Measurements from ENCODE around the gene TOR2A. TPM values are rescaled to one million over a fixed set of nuclear protein-coding genes. Genes with fewer than 3 reads are reported as not detected.

TOR2A gene
- total RNA-seq, 1 donor from 2014 or later: 17.3 TPM

DNA sequence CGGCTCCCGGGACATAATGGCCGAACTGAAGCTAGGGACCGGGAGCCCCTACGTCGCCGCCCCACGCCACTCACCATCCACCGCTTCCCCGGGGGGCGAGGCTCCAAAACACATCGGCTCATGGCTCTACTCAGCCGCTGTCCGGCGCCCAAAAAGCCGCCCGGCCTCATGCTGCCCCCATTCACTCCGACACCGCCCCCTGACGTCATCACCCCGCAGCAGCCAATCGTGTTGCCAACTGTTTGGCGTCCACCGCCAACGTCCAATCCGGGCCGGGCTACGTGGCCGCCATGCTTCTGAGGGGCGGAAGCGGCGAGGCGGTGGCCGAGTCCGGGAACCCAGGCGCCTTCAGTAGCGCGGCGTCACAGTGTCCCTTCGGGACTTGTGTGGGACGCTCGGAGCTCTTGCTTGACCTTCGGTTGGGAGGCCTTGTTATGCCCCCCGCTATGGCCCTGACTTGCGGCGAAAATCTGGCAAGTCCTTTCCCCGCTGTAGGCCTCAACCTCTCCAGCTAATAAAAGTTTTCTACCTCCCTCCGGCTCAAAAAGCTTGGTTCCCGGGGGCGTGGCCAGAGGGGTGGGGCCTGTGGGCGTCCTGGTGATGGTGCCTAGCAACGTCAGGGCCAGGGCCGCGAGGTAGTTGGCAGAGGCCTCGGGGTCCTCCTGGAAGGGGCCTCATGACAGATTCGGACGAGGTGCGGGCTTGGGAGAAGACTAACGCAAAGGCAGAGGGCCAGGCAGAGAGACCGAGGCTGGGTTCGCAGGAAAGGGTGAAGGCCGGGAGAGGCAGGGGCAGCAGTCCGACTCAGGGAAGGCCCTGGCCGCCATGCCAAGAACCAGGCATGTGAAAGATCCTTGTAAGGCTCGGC, 19.4 kb downstream of the TOR2A start, which contains the start of the genes PTRH1 and TTC16:
Gene PTRH1 (minus strand): TSS at position 194 of the 868 bp plus-strand sequence. CDS start 24 bp downstream, at position 170.
Gene TTC16 (plus strand): TSS at position 610 of the 868 bp plus-strand sequence. CDS start 67 bp downstream, at position 677.
- H3K4me3 Mint-ChIP-seq: peak within 1 kb of the TSS; percentile 91
- H3K4me1 Mint-ChIP-seq: peaks cover 16% of the 10 kb centered on the region
- peak within 1 kb of the TSS; percentile 92 for H3K27ac Mint-ChIP-seq

DNA sequence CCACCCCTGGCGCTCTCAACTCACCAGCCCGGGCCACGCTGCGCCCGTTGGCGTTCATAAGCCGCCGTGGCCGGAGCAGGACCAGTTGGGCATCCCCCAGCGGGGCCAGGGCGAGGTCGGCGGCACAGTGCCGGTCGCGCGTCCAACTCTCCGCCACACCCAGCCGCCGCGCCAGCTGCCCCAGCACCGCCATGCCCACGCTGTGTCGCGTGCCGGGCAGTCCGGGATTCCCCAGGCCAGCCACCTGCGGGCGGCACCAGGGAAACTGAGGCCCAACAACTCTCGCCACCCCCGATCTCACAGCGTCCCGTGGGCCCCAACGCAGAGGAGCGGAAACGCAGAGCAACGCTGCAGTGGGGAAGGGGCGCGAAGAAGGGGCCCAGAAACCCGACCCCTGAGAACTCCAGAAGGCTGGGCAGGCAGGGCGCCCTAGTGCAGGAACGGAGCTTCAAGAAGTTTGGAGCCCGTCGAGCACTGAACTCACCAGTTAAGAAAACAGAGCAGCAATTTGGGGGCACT, 20.1 kb downstream of the TOR2A start:
- Mint-ChIP-seq H3K4me1 (peaks cover 16% of the 10 kb centered on the region), H3K27me3 (ENCODE audit: low read depth) (no peaks in the 10 kb centered on the region), H3K9me3 (no peaks in the 10 kb centered on the region), H3K27ac (peak overlapping the region; percentile 92), H3K4me3 (peak overlapping the region; percentile 91), H3K36me3 (no peaks in the 10 kb centered on the region)
- DNase-seq (ENCODE audit: low spot score in 2 of 2, unreplicated experiment in 2 of 2): no peak
- TF ChIP-seq, protein P1, sequence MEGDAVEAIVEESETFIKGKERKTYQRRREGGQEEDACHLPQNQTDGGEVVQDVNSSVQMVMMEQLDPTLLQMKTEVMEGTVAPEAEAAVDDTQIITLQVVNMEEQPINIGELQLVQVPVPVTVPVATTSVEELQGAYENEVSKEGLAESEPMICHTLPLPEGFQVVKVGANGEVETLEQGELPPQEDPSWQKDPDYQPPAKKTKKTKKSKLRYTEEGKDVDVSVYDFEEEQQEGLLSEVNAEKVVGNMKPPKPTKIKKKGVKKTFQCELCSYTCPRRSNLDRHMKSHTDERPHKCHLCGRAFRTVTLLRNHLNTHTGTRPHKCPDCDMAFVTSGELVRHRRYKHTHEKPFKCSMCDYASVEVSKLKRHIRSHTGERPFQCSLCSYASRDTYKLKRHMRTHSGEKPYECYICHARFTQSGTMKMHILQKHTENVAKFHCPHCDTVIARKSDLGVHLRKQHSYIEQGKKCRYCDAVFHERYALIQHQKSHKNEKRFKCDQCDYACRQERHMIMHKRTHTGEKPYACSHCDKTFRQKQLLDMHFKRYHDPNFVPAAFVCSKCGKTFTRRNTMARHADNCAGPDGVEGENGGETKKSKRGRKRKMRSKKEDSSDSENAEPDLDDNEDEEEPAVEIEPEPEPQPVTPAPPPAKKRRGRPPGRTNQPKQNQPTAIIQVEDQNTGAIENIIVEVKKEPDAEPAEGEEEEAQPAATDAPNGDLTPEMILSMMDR (IDR thresholded peaks at IDR 0.05; ENCODE audit: unreplicated experiment): no peak

More for the DNA sequence above, 19.4 kb downstream of the TOR2A start, which contains the start of the genes PTRH1 and TTC16:
- Mint-ChIP-seq H3K36me3 (no peaks in the 10 kb centered on the region), H3K27me3 (ENCODE audit: low read depth) (no peaks in the 10 kb centered on the region), H3K9me3 (no peaks in the 10 kb centered on the region)
- peak; percentile 96 to 98 for DNase-seq (ENCODE audit: low spot score in 2 of 2, unreplicated experiment in 2 of 2)
- TF ChIP-seq, protein P1 (IDR thresholded peaks at IDR 0.05; ENCODE audit: unreplicated experiment): no peak

- H3K4me3 Mint-ChIP-seq: peak overlapping the region; percentile 65
- no peak for DNase-seq (ENCODE audit: low spot score in 2 of 2, unreplicated experiment in 2 of 2)
- H3K27me3 Mint-ChIP-seq (ENCODE audit: low read depth): no peaks in the 10 kb centered on the region
- peaks cover 16% of the 10 kb centered on the region for H3K4me1 Mint-ChIP-seq
- no peaks in the 10 kb centered on the region for H3K9me3 Mint-ChIP-seq
- no peaks in the 10 kb centered on the region for H3K36me3 Mint-ChIP-seq
- TF ChIP-seq, protein P1 (IDR thresholded peaks at IDR 0.05; ENCODE audit: unreplicated experiment): no peak
- H3K27ac Mint-ChIP-seq: no peak overlapping the region
Observed at GRCh38 chr9:127714020-127714750, 20.9 kb downstream of the TOR2A start.

DNA sequence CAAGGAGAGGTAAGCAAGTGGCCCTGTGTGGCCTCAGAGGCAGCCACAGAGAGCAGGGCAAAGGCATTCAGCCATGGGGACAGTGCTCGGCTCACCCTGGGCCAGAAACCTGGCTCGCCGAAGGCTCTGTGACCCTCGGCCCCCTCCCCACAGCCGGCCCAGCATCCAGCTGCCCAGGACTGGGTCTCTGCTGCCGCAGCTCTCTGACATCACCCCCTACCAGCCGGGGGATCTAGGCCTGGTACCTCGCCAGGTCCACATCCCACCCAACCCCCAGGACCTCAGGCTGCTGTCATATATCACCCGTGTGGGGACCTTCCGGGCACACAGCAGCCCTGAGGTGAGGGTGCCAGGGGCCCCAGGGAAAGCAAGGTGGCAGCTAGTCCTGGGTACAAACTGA, 22.2 kb downstream of the TOR2A start:
- no peak for DNase-seq (ENCODE audit: low spot score in 2 of 2, unreplicated experiment in 2 of 2)
- Mint-ChIP-seq H3K4me1 (peaks cover 16% of the 10 kb centered on the region), H3K9me3 (peaks cover 3% of the 10 kb centered on the region), H3K27me3 (ENCODE audit: low read depth) (no peaks in the 10 kb centered on the region), H3K4me3 (no peak overlapping the region), H3K36me3 (no peaks in the 10 kb centered on the region), H3K27ac (no peak overlapping the region)
- TF ChIP-seq, protein P1 (IDR thresholded peaks at IDR 0.05; ENCODE audit: unreplicated experiment): no peak

DNA sequence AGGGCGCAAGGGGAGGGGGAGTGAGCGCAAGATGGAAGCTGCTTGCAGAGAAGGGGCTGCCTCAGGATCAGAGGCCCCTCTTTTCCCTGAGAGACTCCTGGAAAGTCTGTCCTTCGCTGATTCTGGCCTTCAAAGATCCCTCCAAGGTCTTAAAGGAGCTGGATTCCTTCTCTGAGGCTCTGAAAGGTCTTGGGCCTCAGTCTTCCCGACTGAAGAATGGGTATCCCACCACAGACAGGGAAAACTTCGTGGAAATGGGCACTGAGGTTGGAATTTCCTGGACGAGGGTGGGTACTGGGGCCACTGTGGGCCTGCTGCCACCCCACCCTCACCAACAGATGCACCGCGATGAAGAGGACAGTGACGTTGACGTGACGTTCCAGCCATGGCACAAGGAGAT, 22.7 kb downstream of the TOR2A start:
- no peak overlapping the region for H3K4me3 Mint-ChIP-seq
- no peaks in the 10 kb centered on the region for H3K27me3 Mint-ChIP-seq (ENCODE audit: low read depth)
- no peak for DNase-seq (ENCODE audit: low spot score in 2 of 2, unreplicated experiment in 2 of 2)
- no peak overlapping the region for H3K27ac Mint-ChIP-seq
- peaks cover 16% of the 10 kb centered on the region for H3K4me1 Mint-ChIP-seq
- H3K9me3 Mint-ChIP-seq: peaks cover 3% of the 10 kb centered on the region
- TF ChIP-seq, protein P1 (IDR thresholded peaks at IDR 0.05; ENCODE audit: unreplicated experiment): no peak
- no peaks in the 10 kb centered on the region for H3K36me3 Mint-ChIP-seq

All from mesothelial cell of epicardium (in vitro differentiated cells).